ENCODE results near the gene MICAL2. TPM values are rescaled to one million over a fixed set of nuclear protein-coding genes. Genes with fewer than 3 reads are reported as not detected.
A peak's percentile ranks its signal among the peaks of the same experiment; 100 is the strongest.

Gene MICAL2
- total RNA-seq, 4 donors from 2014 or later: 196 to 550 (median 237) TPM

- H3K36me3 ChIP-seq: peaks cover 0 to 50% of the 10 kb centered on the region in 2 donors
- H3K4me1 ChIP-seq: peaks cover 5 to 41% (median 17%) of the 10 kb centered on the region in 3 donors
- ATAC-seq: no peak
- no peaks in the 10 kb centered on the region for H3K9me3 ChIP-seq
- H3K27me3 ChIP-seq: no peaks in the 10 kb centered on the region
- H3K4me3 ChIP-seq: no peak overlapping the region
- TF ChIP-seq POLR2A (IDR thresholded peaks at IDR 0.05) (no peak), EP300 (IDR thresholded peaks at IDR 0.05) (no peak), CTCF (IDR thresholded peaks at IDR 0.05) (no peak), POLR2AphosphoS5 (IDR thresholded peaks at IDR 0.05) (no peak)
- 76% methylated on average over 3 of the region's 5 CpGs; no CpG with 5 or more reads in 1 of the 2 donors for WGBS, 2 donors (ENCODE audit: low coverage in 1 of 2)
- H3K27ac ChIP-seq: peak overlapping the region in 2 of 4 donors; percentile 34 to 37
Observed at GRCh38 chr11:12251666-12252560, 141.5 kb downstream of the MICAL2 start.

- WGBS, 2 donors (ENCODE audit: low coverage in 1 of 2): 92% methylated on average over 2 of the region's 7 CpGs; no CpG with 5 or more reads in 1 of the 2 donors
- TF ChIP-seq EP300 (IDR thresholded peaks at IDR 0.05): no peak
- H3K4me1 ChIP-seq: peaks cover 0 to 21% (median 3%) of the 10 kb centered on the region in 3 donors
- H3K27ac ChIP-seq: peak overlapping the region in 2 of 4 donors; percentile 14 to 34
- no peaks in the 10 kb centered on the region for H3K9me3 ChIP-seq
- H3K27me3 ChIP-seq: no peaks in the 10 kb centered on the region
- peaks cover 0 to 64% of the 10 kb centered on the region in 2 donors for H3K36me3 ChIP-seq
- no peak overlapping the region for H3K4me3 ChIP-seq
- ATAC-seq: no peak
Observed at GRCh38 chr11:12253843-12254281, 143.5 kb downstream of the MICAL2 start.

GRCh38 chr11:12258451-12258850, 148.1 kb downstream of the MICAL2 start:
- Histone ChIP-seq H3K9me3 (no peaks in the 10 kb centered on the region), H3K4me1 (no peaks in the 10 kb centered on the region), H3K27ac (peak overlapping the region in 1 of 4 donors; percentile 4), H3K4me3 (no peak overlapping the region), H3K27me3 (no peaks in the 10 kb centered on the region), H3K36me3 (peaks cover 0 to 96% of the 10 kb centered on the region in 2 donors)
- no peak for TF ChIP-seq EP300 (IDR thresholded peaks at IDR 0.05)
- TF ChIP-seq POLR2A (IDR thresholded peaks at IDR 0.05): no peak
- no peak for TF ChIP-seq CTCF (IDR thresholded peaks at IDR 0.05)
- no peak for TF ChIP-seq POLR2AphosphoS5 (IDR thresholded peaks at IDR 0.05)
- no peak for ATAC-seq
- 78 to 100% methylated on average over 1 to 3 of the region's 3 CpGs for WGBS, 2 donors (ENCODE audit: low coverage in 1 of 2)

- no peak for ATAC-seq
- Histone ChIP-seq H3K36me3 (peaks cover 0 to 97% of the 10 kb centered on the region in 2 donors), H3K27ac (peak overlapping the region in 1 of 4 donors; percentile 25), H3K4me1 (no peaks in the 10 kb centered on the region), H3K4me3 (no peak overlapping the region), H3K9me3 (no peaks in the 10 kb centered on the region), H3K27me3 (no peaks in the 10 kb centered on the region)
- 88% methylated on average over 2 of the region's 7 CpGs; no CpG with 5 or more reads in 1 of the 2 donors for WGBS, 2 donors (ENCODE audit: low coverage in 1 of 2)
- TF ChIP-seq POLR2A (IDR thresholded peaks at IDR 0.05): no peak
- no peak for TF ChIP-seq CTCF (IDR thresholded peaks at IDR 0.05)
- TF ChIP-seq POLR2AphosphoS5 (IDR thresholded peaks at IDR 0.05): no peak
- no peak for TF ChIP-seq EP300 (IDR thresholded peaks at IDR 0.05)
Observed at GRCh38 chr11:12259956-12260355, 149.6 kb downstream of the MICAL2 start.

- TF ChIP-seq EP300 (IDR thresholded peaks at IDR 0.05): no peak
- TF ChIP-seq POLR2A (IDR thresholded peaks at IDR 0.05): no peak
- TF ChIP-seq POLR2AphosphoS5 (IDR thresholded peaks at IDR 0.05): no peak
- TF ChIP-seq CTCF (IDR thresholded peaks at IDR 0.05): no peak
- Histone ChIP-seq H3K4me3 (no peak overlapping the region), H3K27ac (peak overlapping the region in 1 of 4 donors; percentile 23), H3K36me3 (peaks cover 0 to 87% of the 10 kb centered on the region in 2 donors), H3K27me3 (no peaks in the 10 kb centered on the region), H3K9me3 (no peaks in the 10 kb centered on the region), H3K4me1 (no peaks in the 10 kb centered on the region)
- WGBS, 2 donors (ENCODE audit: low coverage in 1 of 2): 60 to 90% methylated on average over 1 to 5 of the region's 8 CpGs
- no peak for ATAC-seq
Observed at GRCh38 chr11:12260731-12261521, 150.5 kb downstream of the MICAL2 start.
